IPS-20b (cell line): ENCODE measurements around the gene GRM7.

Source experiments
- H3K27ac ChIP-seq: one replicate; pipeline ENCODE4 v1.5.1; 2013; ENCODE audit warnings: low read length
- H3K27me3 ChIP-seq: 2 replicates; pipeline ENCODE4 v1.6.1; 2013; ENCODE audit warnings: mild to moderate bottlenecking, low read length, inconsistent platforms; ENCODE audit not compliant: insufficient read depth
- H3K36me3 ChIP-seq: 2 replicates; pipeline ENCODE4 v1.6.1; 2013; ENCODE audit warnings: low read depth, mild to moderate bottlenecking, inconsistent platforms, low read length, moderate library complexity; ENCODE audit not compliant: insufficient read depth
- H3K4me1 ChIP-seq: 2 replicates; pipeline ENCODE4 v1.6.1; 2013; ENCODE audit warnings: mild to moderate bottlenecking, control low read depth, inconsistent platforms, low read length, moderate library complexity; ENCODE audit not compliant: insufficient read depth
- H3K4me3 ChIP-seq: 2 replicates; pipeline ENCODE4 v1.5.1; 2013; ENCODE audit warnings: mild to moderate bottlenecking, low read length, inconsistent platforms
- H3K9ac ChIP-seq: 2 replicates; pipeline ENCODE4 v1.6.1; 2013; ENCODE audit warnings: low read depth, mild to moderate bottlenecking, inconsistent platforms, low read length, moderate library complexity
- H3K9me3 ChIP-seq: 2 replicates; pipeline ENCODE4 v1.6.1; 2013; ENCODE audit warnings: mild to moderate bottlenecking, low read depth, low read length, inconsistent platforms; ENCODE audit not compliant: insufficient read depth

Gene GRM7

GRCh38 chr3:6985848-6986247 is 124.9 kb downstream of the GRM7 start:
- Histone ChIP-seq H3K36me3 (no peaks in the 10 kb centered on the region), H3K27ac (no peak overlapping the region), H3K9ac (no peak overlapping the region), H3K4me1 (peaks cover 7% of the 10 kb centered on the region; the same call in 1 of the 2 replicates), H3K9me3 (no peaks in the 10 kb centered on the region), H3K4me3 (no peak overlapping the region), H3K27me3 (no peaks in the 10 kb centered on the region; the same call in 1 of the 2 replicates)

GRCh38 chr3:6989608-6990291 is 128.8 kb downstream of the GRM7 start:
- Histone ChIP-seq H3K9ac (no peak overlapping the region), H3K27me3 (no peaks in the 10 kb centered on the region; the same call in 1 of the 2 replicates), H3K4me3 (no peak overlapping the region), H3K4me1 (peaks cover 7% of the 10 kb centered on the region; the same call in 1 of the 2 replicates), H3K27ac (no peak overlapping the region), H3K36me3 (no peaks in the 10 kb centered on the region), H3K9me3 (no peaks in the 10 kb centered on the region)

DNA sequence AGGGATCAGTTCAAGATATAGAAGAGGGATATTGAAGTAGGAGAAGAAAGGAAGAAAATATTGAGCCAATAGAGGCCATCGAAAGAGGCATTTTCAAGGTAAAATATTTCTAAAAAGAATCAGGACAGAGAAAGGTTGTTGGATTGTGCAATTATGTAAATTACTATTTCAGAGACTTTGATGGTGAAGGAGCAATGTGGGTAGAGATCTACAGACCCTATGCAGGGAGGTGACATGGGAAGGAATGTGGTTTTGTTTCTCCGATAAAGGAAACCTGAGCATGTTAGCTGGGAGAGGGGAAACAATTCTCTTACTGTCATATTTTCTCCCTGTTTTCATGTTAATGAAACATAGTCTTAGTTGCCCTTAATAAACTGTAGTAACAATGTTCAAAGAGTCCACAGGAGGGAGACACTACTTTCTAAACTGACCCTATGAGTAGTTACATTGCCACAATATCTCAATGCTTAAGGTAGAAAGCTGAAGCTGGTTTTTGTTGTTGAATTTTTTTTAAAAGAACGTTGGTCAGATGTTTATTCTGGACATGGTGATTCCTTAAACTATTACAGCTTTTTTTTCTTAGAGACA is 133.3 kb downstream of the GRM7 start:
- H3K4me3 ChIP-seq = no peak overlapping the region
- no peak overlapping the region for H3K27ac ChIP-seq
- H3K27me3 ChIP-seq = no peaks in the 10 kb centered on the region; the same call in 1 of the 2 replicates
- H3K9me3 ChIP-seq = peaks cover 4% of the 10 kb centered on the region; the same call in 1 of the 2 replicates
- H3K4me1 ChIP-seq = peaks cover 7% of the 10 kb centered on the region; the same call in 1 of the 2 replicates
- H3K36me3 ChIP-seq = no peaks in the 10 kb centered on the region
- no peak overlapping the region for H3K9ac ChIP-seq

- H3K36me3 ChIP-seq = no peaks in the 10 kb centered on the region
- H3K27ac ChIP-seq = no peak overlapping the region
- H3K9ac ChIP-seq = no peak overlapping the region
- H3K27me3 ChIP-seq = no peaks in the 10 kb centered on the region
- peaks cover 4% of the 10 kb centered on the region; the same call in 1 of the 2 replicates for H3K9me3 ChIP-seq
- no peaks in the 10 kb centered on the region for H3K4me1 ChIP-seq
- H3K4me3 ChIP-seq = no peak overlapping the region
Measured at GRCh38 chr3:7000501-7000900, 139.6 kb downstream of the GRM7 start.

DNA sequence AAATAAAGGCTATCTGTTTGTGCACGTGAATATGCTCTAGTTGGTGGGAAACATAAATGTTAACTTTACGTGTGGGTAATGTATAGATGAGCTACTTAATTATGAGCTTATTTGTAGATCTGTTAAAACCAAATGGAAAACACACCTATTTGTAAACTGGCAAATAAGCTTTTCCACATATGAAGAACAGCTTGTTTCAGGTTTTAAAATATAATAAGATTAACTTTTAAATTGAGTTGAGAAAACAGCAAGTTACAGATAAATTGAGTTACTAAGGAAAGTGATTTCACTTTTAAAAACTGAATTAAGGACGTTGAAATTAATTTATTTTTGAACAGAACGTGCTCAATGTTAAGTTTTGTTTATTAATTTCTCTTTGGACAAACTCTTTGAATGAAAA is 140.5 kb downstream of the GRM7 start:
- Histone ChIP-seq H3K9ac (no peak overlapping the region), H3K4me3 (no peak overlapping the region), H3K4me1 (no peaks in the 10 kb centered on the region), H3K36me3 (no peaks in the 10 kb centered on the region), H3K9me3 (peaks cover 4% of the 10 kb centered on the region; the same call in 1 of the 2 replicates), H3K27me3 (no peaks in the 10 kb centered on the region), H3K27ac (no peak overlapping the region)

GRCh38 chr3:7015683-7016440 is 154.9 kb downstream of the GRM7 start:
- H3K36me3 ChIP-seq = no peaks in the 10 kb centered on the region
- H3K27me3 ChIP-seq = no peaks in the 10 kb centered on the region
- H3K9me3 ChIP-seq = no peaks in the 10 kb centered on the region
- H3K4me3 ChIP-seq = no peak overlapping the region
- H3K9ac ChIP-seq = no peak overlapping the region
- H3K4me1 ChIP-seq = peaks cover 7% of the 10 kb centered on the region; the same call in 1 of the 2 replicates
- H3K27ac ChIP-seq = no peak overlapping the region

GRCh38 chr3:7025581-7026300 is 164.8 kb downstream of the GRM7 start:
- Histone ChIP-seq H3K36me3 (no peaks in the 10 kb centered on the region), H3K4me3 (no peak overlapping the region), H3K9me3 (no peaks in the 10 kb centered on the region), H3K27me3 (no peaks in the 10 kb centered on the region), H3K27ac (no peak overlapping the region), H3K4me1 (no peaks in the 10 kb centered on the region), H3K9ac (no peak overlapping the region)

DNA sequence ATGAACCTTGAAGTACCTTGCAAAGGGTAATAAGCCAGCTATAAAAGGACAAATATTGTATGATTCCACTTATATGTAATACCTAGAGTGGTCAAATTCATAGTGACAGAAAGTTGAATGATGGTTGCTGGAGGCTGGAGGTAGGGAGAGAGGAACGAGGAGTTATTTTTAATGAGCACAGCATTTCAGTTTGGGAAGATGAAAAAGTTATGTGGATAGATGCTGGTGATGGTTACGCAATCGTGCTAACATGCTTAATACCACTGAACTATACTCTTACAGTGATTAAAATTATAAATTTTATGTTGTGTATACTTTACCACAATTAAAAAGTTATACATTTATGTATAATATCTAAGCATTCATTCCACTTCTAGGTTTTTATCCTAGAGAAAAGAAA is 168.6 kb downstream of the GRM7 start:
- H3K4me1 ChIP-seq = no peaks in the 10 kb centered on the region
- H3K27me3 ChIP-seq = no peaks in the 10 kb centered on the region
- no peaks in the 10 kb centered on the region for H3K9me3 ChIP-seq
- no peaks in the 10 kb centered on the region for H3K36me3 ChIP-seq
- no peak overlapping the region for H3K4me3 ChIP-seq
- no peak overlapping the region for H3K9ac ChIP-seq
- no peak overlapping the region for H3K27ac ChIP-seq

DNA sequence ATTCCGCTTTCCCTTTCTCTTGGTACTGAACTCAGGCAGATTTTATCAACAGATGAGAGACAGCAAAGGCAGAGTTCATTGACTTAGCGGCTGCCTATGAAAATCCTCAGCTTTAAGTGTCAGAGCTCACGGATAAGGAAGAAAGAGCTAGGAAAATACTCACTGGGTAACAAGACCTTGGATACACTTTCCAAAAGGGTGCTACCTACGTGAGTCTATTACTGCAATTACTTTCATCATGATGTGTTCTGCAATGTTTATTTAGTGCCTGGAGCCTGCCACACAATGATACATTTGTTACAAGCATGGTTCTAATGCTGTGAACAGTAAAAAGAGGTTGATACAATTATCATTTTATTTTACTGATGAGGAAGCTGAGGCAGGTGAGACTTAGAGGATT is 177.5 kb downstream of the GRM7 start:
- H3K9ac ChIP-seq = no peak overlapping the region
- H3K36me3 ChIP-seq = no peaks in the 10 kb centered on the region
- no peaks in the 10 kb centered on the region for H3K4me1 ChIP-seq
- H3K27me3 ChIP-seq = no peaks in the 10 kb centered on the region
- H3K9me3 ChIP-seq = no peaks in the 10 kb centered on the region
- no peak overlapping the region for H3K27ac ChIP-seq
- no peak overlapping the region for H3K4me3 ChIP-seq

DNA sequence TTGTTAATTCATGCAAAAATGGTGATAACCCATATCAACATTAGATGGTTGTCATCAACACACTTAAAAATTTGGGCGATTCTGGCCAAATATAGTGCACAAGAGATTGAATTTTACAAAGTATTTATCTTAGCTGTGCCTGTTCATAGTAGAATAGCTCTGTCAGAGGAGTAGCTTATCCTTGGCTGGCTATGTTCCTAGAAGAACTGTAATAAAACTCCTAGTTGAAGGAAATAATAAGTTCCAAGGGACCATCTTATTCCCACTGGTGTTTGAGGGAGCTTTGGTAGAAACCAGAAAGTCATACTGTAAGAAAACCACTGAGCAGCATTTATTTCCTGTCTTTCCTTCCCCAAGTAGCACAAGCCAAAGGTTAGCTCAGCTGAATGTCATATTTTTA is 201.8 kb downstream of the GRM7 start:
- H3K4me3 ChIP-seq = no peak overlapping the region
- H3K27ac ChIP-seq = no peak overlapping the region
- no peaks in the 10 kb centered on the region for H3K27me3 ChIP-seq
- no peaks in the 10 kb centered on the region for H3K9me3 ChIP-seq
- no peak overlapping the region for H3K9ac ChIP-seq
- H3K4me1 ChIP-seq = no peaks in the 10 kb centered on the region; the same call in 1 of the 2 replicates
- H3K36me3 ChIP-seq = no peaks in the 10 kb centered on the region

GRCh38 chr3:7070461-7070860 is 209.5 kb downstream of the GRM7 start:
- no peaks in the 10 kb centered on the region for H3K9me3 ChIP-seq
- no peak overlapping the region for H3K4me3 ChIP-seq
- no peak overlapping the region for H3K27ac ChIP-seq
- no peaks in the 10 kb centered on the region for H3K4me1 ChIP-seq
- H3K27me3 ChIP-seq = no peaks in the 10 kb centered on the region
- no peaks in the 10 kb centered on the region for H3K36me3 ChIP-seq
- no peak overlapping the region for H3K9ac ChIP-seq
